Measurements from ENCODE around the gene ARSI. TPM values are rescaled to one million over a fixed set of nuclear protein-coding genes. Genes with fewer than 3 reads are reported as not detected.

ARSI gene
- total RNA-seq, 3 donors from 2014 or later = 0.48 to 1.3 (median 0.98) TPM

GRCh38 chr5:150281987-150282386 lies 20.7 kb downstream of the ARSI start:
- H3K4me1 ChIP-seq = no peaks in the 10 kb centered on the region
- TF ChIP-seq POLR2AphosphoS5 (IDR thresholded peaks at IDR 0.05) = no peak
- TF ChIP-seq POLR2A (IDR thresholded peaks at IDR 0.05) = no peak
- TF ChIP-seq CTCF (IDR thresholded peaks at IDR 0.05) = no peak
- no peak overlapping the region for H3K4me3 ChIP-seq
- intact Hi-C loops (cut with DNase I; ENCODE audit: low total_unique reads) = no loop called here
- no peak overlapping the region for H3K27ac ChIP-seq
- H3K9me3 ChIP-seq = no peaks in the 10 kb centered on the region
- no peaks in the 10 kb centered on the region for H3K36me3 ChIP-seq
- H3K27me3 ChIP-seq = no peaks in the 10 kb centered on the region
- no peak for DNase-seq (ENCODE audit: low spot score in 2 of 2)

- no peaks in the 10 kb centered on the region for H3K9me3 ChIP-seq
- no peak overlapping the region for H3K27ac ChIP-seq
- intact Hi-C loops (cut with DNase I; ENCODE audit: low total_unique reads) = no loop called here
- no peaks in the 10 kb centered on the region for H3K36me3 ChIP-seq
- TF ChIP-seq CTCF (IDR thresholded peaks at IDR 0.05) (no peak), POLR2A (IDR thresholded peaks at IDR 0.05) (no peak), POLR2AphosphoS5 (IDR thresholded peaks at IDR 0.05) (no peak)
- H3K4me1 ChIP-seq = no peaks in the 10 kb centered on the region
- H3K4me3 ChIP-seq = no peak overlapping the region
- H3K27me3 ChIP-seq = no peaks in the 10 kb centered on the region
- no peak for DNase-seq (ENCODE audit: low spot score in 2 of 2)
These were observed 23.2 kb downstream of the ARSI start for GRCh38 chr5:150279330-150280020.

- DNase-seq (ENCODE audit: low spot score in 2 of 2) = no peak
- Histone ChIP-seq H3K36me3 (no peaks in the 10 kb centered on the region), H3K9me3 (no peaks in the 10 kb centered on the region), H3K4me1 (no peaks in the 10 kb centered on the region), H3K27ac (no peak overlapping the region), H3K27me3 (no peaks in the 10 kb centered on the region), H3K4me3 (no peak overlapping the region)
- intact Hi-C loops (cut with DNase I; ENCODE audit: low total_unique reads) = no loop called here
- no peak for TF ChIP-seq POLR2AphosphoS5 (IDR thresholded peaks at IDR 0.05)
- no peak for TF ChIP-seq CTCF (IDR thresholded peaks at IDR 0.05)
- no peak for TF ChIP-seq POLR2A (IDR thresholded peaks at IDR 0.05)
These were observed 23.8 kb downstream of the ARSI start for GRCh38 chr5:150278916-150279315.

GRCh38 chr5:150278046-150278730 lies 24.5 kb downstream of the ARSI start:
- H3K9me3 ChIP-seq = no peaks in the 10 kb centered on the region
- H3K4me1 ChIP-seq = no peaks in the 10 kb centered on the region
- H3K27ac ChIP-seq = no peak overlapping the region
- DNase-seq (ENCODE audit: low spot score in 2 of 2) = no peak
- intact Hi-C loops (cut with DNase I; ENCODE audit: low total_unique reads) = no loop called here
- H3K4me3 ChIP-seq = no peak overlapping the region
- TF ChIP-seq POLR2AphosphoS5 (IDR thresholded peaks at IDR 0.05) (no peak), POLR2A (IDR thresholded peaks at IDR 0.05) (no peak), CTCF (IDR thresholded peaks at IDR 0.05) (no peak)
- no peaks in the 10 kb centered on the region for H3K36me3 ChIP-seq
- H3K27me3 ChIP-seq = no peaks in the 10 kb centered on the region

GRCh38 chr5:150277043-150277442 lies 25.7 kb downstream of the ARSI start:
- Histone ChIP-seq H3K27ac (no peak overlapping the region), H3K4me1 (no peaks in the 10 kb centered on the region), H3K4me3 (no peak overlapping the region), H3K36me3 (no peaks in the 10 kb centered on the region), H3K9me3 (no peaks in the 10 kb centered on the region), H3K27me3 (no peaks in the 10 kb centered on the region)
- intact Hi-C loops (cut with DNase I; ENCODE audit: low total_unique reads) = no loop called here
- TF ChIP-seq POLR2A (IDR thresholded peaks at IDR 0.05) (no peak), POLR2AphosphoS5 (IDR thresholded peaks at IDR 0.05) (no peak), CTCF (IDR thresholded peaks at IDR 0.05) (no peak)
- DNase-seq (ENCODE audit: low spot score in 2 of 2) = no peak
